Amniotic stem cell (primary cell): ENCODE measurements around the gene ISCU.
"Not testable (repeated sequence)": the region's sequence is repeated elsewhere in the genome, so short reads cannot be mapped to it uniquely, and the experiment has no call there.

ENCODE experiments used
- DNase-seq: peaks from one replicate; lab custom pipeline; 2025; lab: John Stamatoyannopoulos, UW

Gene ISCU

DNA sequence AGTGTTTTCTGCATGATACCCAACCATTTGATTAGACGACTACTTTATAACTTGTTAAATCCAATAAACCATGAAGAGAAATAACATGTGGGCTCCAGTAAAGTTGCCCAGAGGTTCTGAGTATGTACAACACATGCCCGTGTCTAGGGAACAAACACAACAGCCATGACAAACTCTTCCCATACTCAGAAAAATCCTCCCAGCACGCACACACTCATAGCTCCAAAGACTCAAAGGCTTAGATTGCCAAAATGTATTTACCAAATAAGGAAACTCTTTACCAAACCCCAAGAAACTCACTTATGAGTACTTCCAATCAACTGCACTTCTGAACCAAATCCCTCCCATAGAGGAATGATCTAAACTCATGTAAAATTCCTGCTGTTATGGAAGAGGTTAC, 18.7 kb upstream of the ISCU start:
- no peak for DNase-seq

DNA sequence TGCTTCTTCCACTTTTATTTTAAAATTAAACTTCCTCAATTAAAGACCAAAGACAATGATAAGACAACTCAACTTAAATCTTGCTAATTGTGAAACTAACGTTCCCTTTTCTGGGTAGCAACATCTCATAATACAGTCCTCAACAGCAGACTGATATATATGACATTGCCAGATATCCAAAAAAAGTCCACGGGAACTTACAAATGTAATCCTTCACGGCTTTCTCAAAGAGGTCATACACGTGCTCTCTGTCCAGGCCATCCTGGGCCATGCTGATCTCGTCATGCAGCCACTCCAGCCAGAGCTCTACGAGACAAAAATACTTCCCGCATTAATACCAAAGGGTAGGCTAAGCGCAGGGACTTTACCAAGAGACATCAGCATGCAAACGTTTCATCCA, 14.7 kb upstream of the ISCU start:
- no peak for DNase-seq

DNA sequence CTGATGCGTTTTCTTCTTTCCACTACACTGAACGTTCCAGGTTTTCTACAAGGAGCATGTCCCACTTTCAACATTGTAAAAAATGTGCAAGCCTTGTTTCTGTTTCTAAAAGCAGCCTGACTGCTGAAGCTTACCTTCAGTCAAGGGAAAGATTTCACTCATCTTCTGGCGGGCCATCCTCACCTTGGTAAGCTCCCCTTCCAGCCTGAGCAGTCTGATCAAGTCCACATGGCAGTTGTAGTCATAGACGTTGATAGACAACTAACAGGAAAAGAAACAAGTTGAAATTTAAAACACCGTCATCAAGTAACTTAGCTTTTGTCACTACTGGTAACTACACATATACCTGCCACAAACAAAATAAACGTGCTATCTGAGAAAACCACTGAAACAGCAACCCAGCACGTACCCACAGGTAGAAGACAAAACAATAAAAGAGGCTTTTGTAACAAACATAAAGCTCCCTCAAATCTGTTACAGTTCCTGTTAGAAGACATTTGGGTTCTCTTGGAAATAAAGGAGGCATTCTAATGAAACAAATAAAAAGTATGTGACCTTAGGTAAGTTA, 13.4 kb upstream of the ISCU start:
- DNase-seq = no peak

- DNase-seq = no peak
Observed at GRCh38 chr12:108551535-108551934, 10.9 kb upstream of the ISCU start.

GRCh38 chr12:108553799-108554198, 8.6 kb upstream of the ISCU start:
- no peak for DNase-seq

DNA sequence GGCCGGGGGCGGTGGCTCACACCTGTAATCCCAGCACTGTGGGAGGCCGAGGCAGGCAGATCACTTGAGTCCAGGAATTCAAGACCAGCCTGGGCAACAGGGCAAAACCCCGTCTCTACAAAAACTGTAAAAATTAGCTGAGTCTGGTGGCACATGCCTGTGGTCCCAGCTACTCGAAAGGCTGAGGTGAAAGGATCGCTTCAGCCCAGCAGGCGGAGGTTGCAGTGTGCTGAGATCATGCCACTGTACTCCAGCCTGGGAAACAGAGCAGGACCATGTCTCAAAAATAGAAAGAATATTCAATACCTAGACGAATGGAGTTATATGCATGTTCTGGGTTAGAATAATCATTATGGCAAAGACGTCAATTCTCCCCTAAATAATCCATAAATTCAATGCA, 7.0 kb upstream of the ISCU start:
- not testable (repeated sequence) for DNase-seq

DNA sequence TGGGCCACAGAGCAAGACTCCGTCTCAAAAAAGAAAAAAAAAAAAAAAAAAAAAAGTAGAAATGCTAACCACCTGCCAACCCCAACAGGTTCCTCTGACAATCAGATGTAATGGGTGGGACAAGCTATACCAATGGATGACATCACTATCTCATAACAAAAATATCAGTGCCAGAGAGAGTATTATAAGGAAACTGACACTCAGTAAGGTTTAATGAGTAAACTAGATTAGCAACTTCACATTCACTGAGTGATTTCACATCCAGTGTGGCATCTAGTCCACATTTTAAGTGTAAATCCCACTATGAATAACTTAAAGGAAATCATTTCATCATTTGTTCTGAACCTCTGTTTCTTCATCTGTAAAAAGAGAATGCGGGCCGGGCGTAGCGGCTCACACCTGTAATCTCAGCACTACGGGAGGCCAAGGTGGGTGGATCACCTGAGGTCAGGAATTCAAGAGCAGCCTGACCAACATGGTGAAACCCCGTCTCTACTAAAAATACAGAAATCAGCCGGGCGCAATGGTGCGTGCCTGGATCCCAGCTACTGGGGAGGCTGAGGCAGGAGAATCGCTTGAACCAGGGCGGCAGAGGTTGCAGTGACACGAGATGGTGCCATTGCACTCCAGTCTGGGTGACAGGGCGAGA, 3.3 kb upstream of the ISCU start:
- DNase-seq = no peak

GRCh38 chr12:108559748-108560147, 2.6 kb upstream of the ISCU start:
- DNase-seq = no peak

DNA sequence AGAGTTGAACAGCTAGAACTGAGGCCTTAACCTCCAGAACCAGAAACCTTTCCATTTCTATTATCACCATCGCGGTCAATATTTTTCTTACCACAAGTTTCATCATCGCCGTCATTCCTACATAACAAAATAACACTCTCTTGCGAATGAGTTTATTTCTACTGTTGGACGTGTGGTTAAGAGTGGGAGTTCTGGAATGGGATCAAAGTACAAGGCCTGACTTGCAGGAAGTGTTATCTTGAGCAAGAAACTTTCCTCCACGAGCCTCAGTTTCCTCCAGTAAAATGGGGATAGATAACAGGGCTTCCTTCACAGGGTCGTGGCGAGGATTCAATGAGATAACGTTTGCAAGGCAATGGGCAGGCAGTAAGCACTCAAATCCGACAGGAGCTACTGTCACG, 2.1 kb upstream of the ISCU start:
- no peak for DNase-seq

DNA sequence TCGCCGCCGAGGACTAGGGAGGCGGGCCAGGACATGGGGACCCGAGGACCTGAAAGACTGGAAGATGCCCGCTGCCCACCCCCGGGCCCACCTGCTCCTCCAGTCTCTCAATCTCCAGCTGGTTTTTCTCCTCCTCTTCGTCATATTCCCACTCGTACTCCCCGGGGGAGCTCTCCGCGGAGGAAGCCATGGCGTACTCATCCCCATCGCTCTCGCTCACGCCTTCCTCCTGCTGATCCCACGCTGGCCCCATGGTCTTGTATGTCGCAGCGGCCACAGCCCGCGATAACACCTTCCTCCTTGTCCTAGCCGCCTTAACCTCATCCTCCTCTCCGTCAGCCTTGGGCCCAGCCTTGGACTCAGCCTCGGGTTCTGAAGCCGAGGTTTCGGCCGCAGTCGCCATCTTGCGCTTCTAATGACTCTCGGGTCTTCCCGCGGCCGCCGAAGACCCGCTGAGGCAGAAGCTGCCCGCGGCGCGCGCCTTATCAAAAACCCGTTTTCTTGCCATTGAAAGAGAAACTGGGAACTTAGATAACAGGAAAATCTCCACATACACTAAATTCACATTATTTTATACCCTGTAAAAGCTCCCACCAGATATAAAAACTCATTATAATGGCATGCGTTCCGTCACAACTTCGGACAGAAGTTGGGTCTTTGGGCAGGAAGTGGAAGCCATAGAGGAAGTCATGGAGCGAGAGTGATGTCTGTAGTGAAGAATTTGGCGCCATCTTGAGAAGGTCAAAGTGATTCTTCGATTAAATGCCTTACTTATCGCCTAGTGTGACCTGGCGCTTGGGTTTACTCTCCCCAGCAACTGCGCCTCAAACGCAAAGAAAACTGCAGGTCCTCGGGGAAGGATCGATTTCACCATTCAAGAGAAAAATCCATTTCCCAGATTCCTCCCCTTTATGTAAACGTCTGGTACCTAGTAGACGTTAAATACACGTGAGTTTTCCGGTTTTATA, 1.4 kb upstream of the ISCU start, which contains the start of gene SART3:
Gene SART3, minus strand, starts transcription at position 422 of the 968 bp plus-strand sequence. Its CDS starts 19 bp downstream, at position 403.
- DNase-seq = peak; percentile 71

GRCh38 chr12:108561852-108562347, 496 bp upstream of the ISCU start:
- no peak for DNase-seq

GRCh38 chr12:108563136-108563803, 874 bp downstream of the ISCU start:
- DNase-seq = peak; percentile 84

DNA sequence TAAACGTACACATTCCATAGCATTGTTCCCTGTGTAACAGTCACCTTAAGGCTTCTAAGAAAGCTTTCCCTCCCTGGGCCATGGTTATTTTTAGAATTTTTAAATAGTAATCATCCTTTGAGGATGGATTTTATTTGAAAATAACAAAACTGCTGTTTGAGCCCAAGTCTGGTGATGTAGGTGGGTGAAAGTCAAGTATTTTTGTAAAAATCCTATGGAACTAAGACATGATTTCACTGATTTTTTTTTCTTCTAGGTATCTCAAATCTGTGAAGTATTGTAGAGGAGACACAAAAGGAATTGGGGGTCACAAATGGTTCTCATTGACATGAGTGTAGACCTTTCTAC, 1.4 kb downstream of the ISCU start:
- DNase-seq = no peak

- DNase-seq = no peak
Observed at GRCh38 chr12:108564724-108565123, 2.3 kb downstream of the ISCU start.

DNA sequence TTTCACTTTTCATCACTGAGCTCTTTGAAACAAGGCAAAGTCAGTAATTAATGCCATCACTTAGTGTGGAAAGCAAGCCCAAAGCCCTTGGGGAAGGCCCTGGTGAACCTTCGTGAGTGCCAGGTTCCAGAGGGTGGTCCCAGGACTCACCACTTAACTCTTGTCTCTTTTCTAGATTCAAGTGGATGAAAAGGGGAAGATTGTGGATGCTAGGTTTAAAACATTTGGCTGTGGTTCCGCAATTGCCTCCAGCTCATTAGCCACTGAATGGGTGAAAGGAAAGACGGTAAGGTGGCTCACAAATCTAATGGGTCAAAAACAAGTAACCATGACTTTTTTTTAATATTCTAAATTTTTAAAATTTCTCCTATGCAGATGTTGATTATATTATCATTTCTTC, 2.8 kb downstream of the ISCU start:
- no peak for DNase-seq

DNA sequence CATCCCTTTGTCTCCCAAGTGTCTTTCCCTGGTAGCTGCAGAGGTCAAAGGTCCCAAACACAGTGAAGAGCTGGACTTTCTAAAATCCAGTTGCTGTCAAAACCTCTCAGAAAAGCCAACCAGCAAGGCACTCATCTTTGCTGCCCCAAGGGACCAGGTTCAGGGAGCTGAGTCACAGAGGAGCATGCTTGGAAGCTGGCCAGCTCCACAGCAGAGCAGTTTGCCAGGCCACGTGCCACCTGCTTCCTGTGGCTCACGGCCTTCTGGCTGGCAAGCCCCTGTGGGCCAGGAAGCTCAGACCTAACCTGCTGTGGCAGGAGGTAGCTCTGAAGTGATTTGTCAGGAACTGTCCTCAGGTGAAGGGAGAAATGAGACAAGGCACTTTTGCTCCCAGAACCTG, 3.6 kb downstream of the ISCU start:
- DNase-seq = no peak

- no peak for DNase-seq
Observed at GRCh38 chr12:108566452-108566851, 4.1 kb downstream of the ISCU start.

DNA sequence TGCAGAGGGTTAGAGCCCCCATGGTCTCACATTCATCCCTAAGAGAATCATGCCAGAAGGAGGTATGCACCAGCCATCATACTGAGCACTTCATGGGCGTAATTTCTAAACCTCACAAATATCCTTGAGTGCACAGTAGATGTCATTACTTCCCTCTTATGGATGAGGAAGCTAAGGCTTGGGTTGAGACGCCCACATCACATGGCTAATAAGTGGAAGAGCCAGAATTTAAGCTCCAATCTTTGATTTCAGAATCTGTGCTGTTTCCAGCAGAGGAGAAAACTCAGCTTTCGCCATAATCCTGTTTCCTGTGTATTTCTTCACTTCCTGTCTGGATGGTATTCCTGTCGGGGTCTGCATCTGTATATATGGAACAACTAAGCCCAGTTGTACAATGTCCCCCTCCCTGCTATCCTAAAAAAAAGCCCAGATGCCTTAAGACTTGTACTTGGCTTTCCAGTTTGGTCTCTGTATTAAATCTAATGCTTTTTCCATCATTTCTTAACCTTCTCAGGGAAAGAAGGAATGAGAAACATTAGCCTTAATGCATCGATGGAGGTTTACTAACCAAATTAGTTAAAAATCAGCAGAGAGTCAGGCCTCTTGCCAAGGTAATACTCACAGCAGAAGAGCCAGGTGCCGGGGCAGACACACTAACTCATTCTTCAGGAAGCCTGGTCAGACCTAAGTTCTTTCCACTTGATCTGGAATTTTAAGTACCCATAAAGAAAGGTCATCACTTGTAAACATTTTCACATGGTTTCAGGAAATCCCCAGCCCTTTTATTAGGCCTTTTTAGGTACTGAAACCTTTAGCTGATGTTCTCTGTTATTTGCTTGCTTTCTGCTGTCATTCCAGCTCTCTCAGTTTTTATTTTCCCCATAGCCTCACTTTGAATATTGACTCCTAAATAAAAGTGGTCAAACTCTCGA, 5.3 kb downstream of the ISCU start:
- no peak for DNase-seq

- DNase-seq = no peak
Observed at GRCh38 chr12:108568338-108569154, 6.2 kb downstream of the ISCU start.
